Measurements from ENCODE around the gene ERO1B. TPM values are rescaled to one million over a fixed set of nuclear protein-coding genes. Genes with fewer than 3 reads are reported as not detected.
A peak's percentile ranks its signal among the peaks of the same experiment; 100 is the strongest.

Gene ERO1B
- total RNA-seq, 1 donor from 2014 or later: 3.0 TPM

DNA sequence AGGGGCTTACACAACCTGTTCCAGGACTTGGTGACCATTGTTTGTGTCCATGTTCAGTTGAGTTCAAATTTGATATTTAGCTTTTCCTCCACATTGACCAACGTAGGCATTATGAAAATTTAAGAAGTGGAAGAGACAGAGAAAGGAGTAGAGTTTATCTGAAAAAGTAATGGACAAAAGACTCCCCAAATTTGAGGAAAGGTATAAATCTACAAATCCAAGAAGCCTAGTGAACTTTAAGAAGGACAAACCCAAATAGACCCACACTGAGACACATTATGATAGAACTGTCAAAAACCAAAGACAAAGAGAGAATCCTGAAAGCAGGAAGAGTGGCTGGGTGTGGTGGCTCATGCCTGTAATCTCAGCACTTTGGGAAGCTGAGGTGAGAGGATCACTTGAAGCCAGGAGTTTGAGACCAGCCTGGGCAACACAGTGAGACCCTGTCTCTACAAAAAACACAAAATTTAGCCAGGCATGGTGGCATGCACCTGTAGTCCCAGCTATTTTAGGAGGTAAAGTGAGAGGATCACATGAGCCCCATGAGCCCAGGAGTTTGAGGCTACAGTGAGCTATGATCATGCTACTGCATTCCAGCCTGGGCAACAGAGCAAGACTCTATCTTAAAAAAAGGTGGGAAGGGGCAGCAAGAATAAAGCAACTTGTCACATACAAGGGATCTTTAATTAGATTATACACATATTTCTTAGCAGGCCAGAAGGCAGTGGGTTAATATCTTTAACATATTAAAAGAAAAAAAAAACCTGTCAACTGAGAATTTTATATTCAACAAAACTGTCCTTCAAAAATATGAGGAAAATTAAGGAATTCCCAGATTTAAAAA is 41.0 kb upstream of the ERO1B start:
- TF ChIP-seq, protein P1, sequence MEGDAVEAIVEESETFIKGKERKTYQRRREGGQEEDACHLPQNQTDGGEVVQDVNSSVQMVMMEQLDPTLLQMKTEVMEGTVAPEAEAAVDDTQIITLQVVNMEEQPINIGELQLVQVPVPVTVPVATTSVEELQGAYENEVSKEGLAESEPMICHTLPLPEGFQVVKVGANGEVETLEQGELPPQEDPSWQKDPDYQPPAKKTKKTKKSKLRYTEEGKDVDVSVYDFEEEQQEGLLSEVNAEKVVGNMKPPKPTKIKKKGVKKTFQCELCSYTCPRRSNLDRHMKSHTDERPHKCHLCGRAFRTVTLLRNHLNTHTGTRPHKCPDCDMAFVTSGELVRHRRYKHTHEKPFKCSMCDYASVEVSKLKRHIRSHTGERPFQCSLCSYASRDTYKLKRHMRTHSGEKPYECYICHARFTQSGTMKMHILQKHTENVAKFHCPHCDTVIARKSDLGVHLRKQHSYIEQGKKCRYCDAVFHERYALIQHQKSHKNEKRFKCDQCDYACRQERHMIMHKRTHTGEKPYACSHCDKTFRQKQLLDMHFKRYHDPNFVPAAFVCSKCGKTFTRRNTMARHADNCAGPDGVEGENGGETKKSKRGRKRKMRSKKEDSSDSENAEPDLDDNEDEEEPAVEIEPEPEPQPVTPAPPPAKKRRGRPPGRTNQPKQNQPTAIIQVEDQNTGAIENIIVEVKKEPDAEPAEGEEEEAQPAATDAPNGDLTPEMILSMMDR (IDR thresholded peaks at IDR 0.05; ENCODE audit: partially characterized antibody, unreplicated experiment): no peak
- peaks cover 14% of the 10 kb centered on the region for H3K9me3 Mint-ChIP-seq (ENCODE audit: unreplicated experiment)
- no peak overlapping the region for H3K27ac Mint-ChIP-seq (ENCODE audit: unreplicated experiment)

DNA sequence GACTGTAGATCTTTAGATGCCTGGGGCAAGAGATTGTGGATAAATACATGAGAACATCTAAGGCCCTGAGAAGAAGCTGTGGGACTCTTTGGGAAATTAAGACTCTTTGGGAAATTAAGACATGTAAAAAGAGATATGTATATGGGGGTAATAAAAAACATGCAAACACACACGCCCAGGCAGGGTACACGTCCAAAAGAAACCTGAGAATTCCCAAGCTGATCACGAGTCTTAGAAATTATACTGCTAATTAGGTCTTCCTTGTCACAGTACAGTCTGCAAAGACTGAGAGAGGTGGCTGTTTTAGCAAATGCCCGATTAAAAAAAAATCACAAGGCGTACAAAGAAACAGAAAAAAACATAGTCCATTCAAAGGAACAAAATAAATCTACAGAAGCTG is 39.3 kb upstream of the ERO1B start:
- TF ChIP-seq, protein P1 (IDR thresholded peaks at IDR 0.05; ENCODE audit: partially characterized antibody, unreplicated experiment): no peak
- no peaks in the 10 kb centered on the region for H3K27me3 Mint-ChIP-seq (ENCODE audit: unreplicated experiment)

More for the DNA sequence above, 41.0 kb upstream of the ERO1B start:
- Mint-ChIP-seq H3K36me3 (ENCODE audit: unreplicated experiment) (peaks cover 24% of the 10 kb centered on the region), H3K4me1 (ENCODE audit: low read depth, unreplicated experiment) (peaks cover 4% of the 10 kb centered on the region), H3K4me3 (ENCODE audit: unreplicated experiment) (no peak overlapping the region), H3K27me3 (ENCODE audit: unreplicated experiment) (no peaks in the 10 kb centered on the region)
- no peak for DNase-seq

DNA sequence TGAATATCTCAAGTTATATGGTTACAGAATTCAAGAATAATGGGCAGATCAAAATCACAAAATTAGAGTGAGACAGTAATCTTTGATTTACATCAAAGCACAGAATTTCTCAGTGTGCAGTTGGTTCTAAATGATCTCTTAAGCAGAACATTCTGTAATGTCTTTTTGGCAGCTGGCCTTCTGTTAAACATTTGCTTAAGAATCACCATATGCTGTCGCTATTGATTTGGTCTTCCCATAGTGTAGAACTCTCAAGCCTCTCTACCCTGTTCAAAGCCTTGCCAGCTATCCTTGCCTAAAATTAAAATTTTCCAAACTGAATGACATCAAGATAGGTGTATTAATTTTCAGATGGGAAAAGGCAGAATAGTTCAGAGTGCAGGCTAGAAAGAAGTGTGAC is 38.9 kb upstream of the ERO1B start:
- Mint-ChIP-seq H3K27me3 (ENCODE audit: unreplicated experiment) (no peaks in the 10 kb centered on the region), H3K36me3 (ENCODE audit: unreplicated experiment) (peaks cover 24% of the 10 kb centered on the region), H3K4me1 (ENCODE audit: low read depth, unreplicated experiment) (peaks cover 4% of the 10 kb centered on the region), H3K4me3 (ENCODE audit: unreplicated experiment) (peak overlapping the region; percentile 37), H3K9me3 (ENCODE audit: unreplicated experiment) (peaks cover 16% of the 10 kb centered on the region), H3K27ac (ENCODE audit: unreplicated experiment) (peak overlapping the region; percentile 92)
- TF ChIP-seq, protein P1 (IDR thresholded peaks at IDR 0.05; ENCODE audit: partially characterized antibody, unreplicated experiment): no peak
- no peak for DNase-seq

More for the DNA sequence above, 39.3 kb upstream of the ERO1B start:
- Mint-ChIP-seq H3K4me3 (ENCODE audit: unreplicated experiment) (peak overlapping the region; percentile 37), H3K9me3 (ENCODE audit: unreplicated experiment) (peaks cover 14% of the 10 kb centered on the region), H3K27ac (ENCODE audit: unreplicated experiment) (peak overlapping the region; percentile 92), H3K4me1 (ENCODE audit: low read depth, unreplicated experiment) (peaks cover 4% of the 10 kb centered on the region), H3K36me3 (ENCODE audit: unreplicated experiment) (peaks cover 24% of the 10 kb centered on the region)
- no peak for DNase-seq

DNA sequence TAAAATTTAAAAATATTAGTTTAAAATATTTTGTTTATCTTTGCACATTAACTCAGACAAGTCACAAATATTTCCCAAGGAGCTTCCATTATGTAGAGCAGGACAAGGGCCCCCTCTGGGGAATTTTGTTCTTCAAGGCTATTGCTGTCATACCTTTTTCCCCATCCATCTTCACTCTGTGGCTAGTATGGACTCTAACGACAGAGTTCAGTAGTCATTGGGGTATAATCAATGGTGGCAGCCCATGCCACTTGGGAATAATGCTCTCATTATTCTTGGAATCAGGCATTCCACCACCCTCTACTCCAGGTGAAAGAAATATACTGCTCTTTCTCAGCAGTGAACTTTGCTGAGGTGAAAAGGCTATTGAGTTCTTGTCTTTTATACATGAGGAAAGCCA is 38.5 kb upstream of the ERO1B start:
- peak overlapping the region; percentile 37 for H3K4me3 Mint-ChIP-seq (ENCODE audit: unreplicated experiment)
- H3K4me1 Mint-ChIP-seq (ENCODE audit: low read depth, unreplicated experiment): peaks cover 4% of the 10 kb centered on the region
- peaks cover 24% of the 10 kb centered on the region for H3K36me3 Mint-ChIP-seq (ENCODE audit: unreplicated experiment)
- H3K27me3 Mint-ChIP-seq (ENCODE audit: unreplicated experiment): no peaks in the 10 kb centered on the region
- H3K9me3 Mint-ChIP-seq (ENCODE audit: unreplicated experiment): peaks cover 16% of the 10 kb centered on the region
- H3K27ac Mint-ChIP-seq (ENCODE audit: unreplicated experiment): peak overlapping the region; percentile 92
- no peak for DNase-seq
- TF ChIP-seq, protein P1 (IDR thresholded peaks at IDR 0.05; ENCODE audit: partially characterized antibody, unreplicated experiment): no peak

DNA sequence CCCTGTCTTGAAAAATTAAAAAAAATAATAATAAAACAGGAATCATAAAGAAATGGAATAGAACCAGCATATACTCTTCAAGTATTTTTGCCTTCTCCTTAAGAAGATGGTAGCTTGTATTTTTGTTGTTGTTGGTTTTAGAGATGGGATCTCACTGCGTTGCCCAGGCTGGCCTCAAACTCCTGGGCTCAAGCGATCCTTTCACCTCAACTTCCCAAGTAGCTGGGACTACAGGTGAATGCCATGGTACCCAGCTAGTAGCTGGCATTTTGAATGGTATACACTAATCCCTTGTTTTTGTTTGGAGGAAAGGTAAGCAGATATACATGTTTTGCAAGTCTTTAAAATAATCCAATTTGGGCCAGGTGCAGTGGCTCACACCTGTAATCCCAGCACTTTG is 34.7 kb upstream of the ERO1B start:
- H3K36me3 Mint-ChIP-seq (ENCODE audit: unreplicated experiment): no peaks in the 10 kb centered on the region
- H3K4me3 Mint-ChIP-seq (ENCODE audit: unreplicated experiment): no peak overlapping the region
- TF ChIP-seq, protein P1 (IDR thresholded peaks at IDR 0.05; ENCODE audit: partially characterized antibody, unreplicated experiment): no peak
- no peak overlapping the region for H3K27ac Mint-ChIP-seq (ENCODE audit: unreplicated experiment)
- no peak for DNase-seq
- peaks cover 4% of the 10 kb centered on the region for H3K4me1 Mint-ChIP-seq (ENCODE audit: low read depth, unreplicated experiment)
- no peaks in the 10 kb centered on the region for H3K27me3 Mint-ChIP-seq (ENCODE audit: unreplicated experiment)
- H3K9me3 Mint-ChIP-seq (ENCODE audit: unreplicated experiment): peaks cover 8% of the 10 kb centered on the region
